ENCODE results near the gene CDC42BPB. TPM values are rescaled to one million over a fixed set of nuclear protein-coding genes. Genes with fewer than 3 reads are reported as not detected.

CDC42BPB gene
- polyA plus RNA-seq, 1 donor (not counting 4 experiments of a cell fraction or from before 2014, with no cell fraction given), result 41.3 TPM

- H3K4me1 ChIP-seq (ENCODE audit: control insufficient read depth, extremely low read depth, insufficient read depth, low read length), result no peaks in the 10 kb centered on the region
- no peak overlapping the region for H2AFZ ChIP-seq (ENCODE audit: control insufficient read depth, low read length)
- H3K79me2 ChIP-seq (ENCODE audit: control insufficient read depth, insufficient read depth, low read length), result no peaks in the 10 kb centered on the region
- no peaks in the 10 kb centered on the region for H3K9me1 ChIP-seq (ENCODE audit: control insufficient read depth, extremely low read depth, insufficient read depth, low read length)
- no peaks in the 10 kb centered on the region for H3K9me3 ChIP-seq (ENCODE audit: control insufficient read depth, low read depth, low read length)
- FAIRE-seq (no peak), DNase-seq (ENCODE audit: low read depth, low spot score) (no peak)
- dilution Hi-C loops (cut with MboI; ENCODE audit: extremely low pct_ligation_motif_present, low sequenced_read_pairs), result no loop called here
- H3K36me3 ChIP-seq (ENCODE audit: control insufficient read depth in 2 of 2, extremely low read depth in 1 of 2, insufficient read depth in 2 of 2, low read length in 2 of 2), result peaks cover 4 to 16% of the 10 kb centered on the region in 2 experiments
- no peak overlapping the region for H3K4me3 ChIP-seq (ENCODE audit: control insufficient read depth in 2 of 3, extremely low read depth in 1 of 3, insufficient read depth in 2 of 3, low read depth in 1 of 3, low read length in 3 of 3)
- H3K27me3 ChIP-seq (ENCODE audit: control insufficient read depth, extremely low read depth, insufficient read depth, low read length), result no peaks in the 10 kb centered on the region
- no peak overlapping the region for H3K9ac ChIP-seq (ENCODE audit: control insufficient read depth, extremely low read depth, insufficient read depth, low read length)
- H4K20me1 ChIP-seq (ENCODE audit: control insufficient read depth, extremely low read depth, insufficient read depth, low read length), result no peaks in the 10 kb centered on the region
- H3K4me2 ChIP-seq (ENCODE audit: control insufficient read depth, extremely low read depth, insufficient read depth, low read depth, low read length), result no peak overlapping the region
- TF ChIP-seq CTCF (optimal IDR thresholded peaks at IDR 0.05 in 1 of 3, IDR thresholded peaks at IDR 0.05 in 1 of 3, conservative IDR thresholded peaks at IDR 0.05 in 1 of 3; ENCODE audit: extremely low read depth in 1 of 3, insufficient read depth in 2 of 3, low read length in 3 of 3) (no peak), EZH2 (IDR thresholded peaks at IDR 0.05; ENCODE audit: low read length) (no peak)
- no peak overlapping the region for H3K27ac ChIP-seq (ENCODE audit: control insufficient read depth, insufficient read depth, low read length)
Observed at GRCh38 chr14:102899516-102899900, 157.8 kb downstream of the CDC42BPB start.

- Histone ChIP-seq H3K4me1 (ENCODE audit: control insufficient read depth, extremely low read depth, insufficient read depth, low read length) (no peaks in the 10 kb centered on the region), H3K79me2 (ENCODE audit: control insufficient read depth, insufficient read depth, low read length) (no peaks in the 10 kb centered on the region), H2AFZ (ENCODE audit: control insufficient read depth, low read length) (no peak overlapping the region), H4K20me1 (ENCODE audit: control insufficient read depth, extremely low read depth, insufficient read depth, low read length) (no peaks in the 10 kb centered on the region), H3K9ac (ENCODE audit: control insufficient read depth, extremely low read depth, insufficient read depth, low read length) (no peak overlapping the region), H3K36me3 (ENCODE audit: control insufficient read depth in 2 of 2, extremely low read depth in 1 of 2, insufficient read depth in 2 of 2, low read length in 2 of 2) (peaks cover 4 to 13% of the 10 kb centered on the region in 2 experiments), H3K4me2 (ENCODE audit: control insufficient read depth, extremely low read depth, insufficient read depth, low read depth, low read length) (no peak overlapping the region), H3K4me3 (ENCODE audit: control insufficient read depth in 2 of 3, extremely low read depth in 1 of 3, insufficient read depth in 2 of 3, low read depth in 1 of 3, low read length in 3 of 3) (no peak overlapping the region), H3K9me1 (ENCODE audit: control insufficient read depth, extremely low read depth, insufficient read depth, low read length) (no peaks in the 10 kb centered on the region), H3K27me3 (ENCODE audit: control insufficient read depth, extremely low read depth, insufficient read depth, low read length) (no peaks in the 10 kb centered on the region), H3K9me3 (ENCODE audit: control insufficient read depth, low read depth, low read length) (no peaks in the 10 kb centered on the region), H3K27ac (ENCODE audit: control insufficient read depth, insufficient read depth, low read length) (no peak overlapping the region)
- FAIRE-seq, result no peak
- no peak for DNase-seq (ENCODE audit: low read depth, low spot score)
- dilution Hi-C loops (cut with MboI; ENCODE audit: extremely low pct_ligation_motif_present, low sequenced_read_pairs), result no loop called here
- no peak for TF ChIP-seq CTCF (optimal IDR thresholded peaks at IDR 0.05 in 1 of 3, IDR thresholded peaks at IDR 0.05 in 1 of 3, conservative IDR thresholded peaks at IDR 0.05 in 1 of 3; ENCODE audit: extremely low read depth in 1 of 3, insufficient read depth in 2 of 3, low read length in 3 of 3)
- TF ChIP-seq EZH2 (IDR thresholded peaks at IDR 0.05; ENCODE audit: low read length), result no peak
Observed at GRCh38 chr14:102898776-102899515, 158.4 kb downstream of the CDC42BPB start.
